ENCODE results near the gene GPR32.
"Not testable (repeated sequence)": the region's sequence is repeated elsewhere in the genome, so short reads cannot be mapped to it uniquely, and the experiment has no call there.

Gene GPR32

DNA sequence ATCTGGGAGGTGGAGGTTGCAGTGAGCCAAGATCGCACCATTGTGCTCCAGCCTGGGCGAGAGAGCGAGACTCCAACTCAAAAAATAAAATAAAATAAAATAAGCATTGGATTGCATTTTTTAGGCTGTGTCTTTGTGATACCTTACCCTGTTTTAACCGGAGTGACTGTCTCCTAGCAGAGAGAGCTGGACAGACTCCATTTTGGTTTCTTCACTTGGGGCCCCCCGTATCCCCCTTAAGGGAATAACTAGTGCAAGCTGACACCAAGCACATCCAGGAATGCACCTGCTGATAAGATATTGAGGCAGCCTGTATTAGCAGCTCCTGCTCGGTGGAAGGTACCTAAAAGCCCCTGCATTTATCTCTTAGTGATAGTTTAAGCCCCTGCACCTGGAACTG is 20.8 kb upstream of the GPR32 start:
- DNase-seq (ENCODE audit: low read depth in 2 of 2) = no peak

DNA sequence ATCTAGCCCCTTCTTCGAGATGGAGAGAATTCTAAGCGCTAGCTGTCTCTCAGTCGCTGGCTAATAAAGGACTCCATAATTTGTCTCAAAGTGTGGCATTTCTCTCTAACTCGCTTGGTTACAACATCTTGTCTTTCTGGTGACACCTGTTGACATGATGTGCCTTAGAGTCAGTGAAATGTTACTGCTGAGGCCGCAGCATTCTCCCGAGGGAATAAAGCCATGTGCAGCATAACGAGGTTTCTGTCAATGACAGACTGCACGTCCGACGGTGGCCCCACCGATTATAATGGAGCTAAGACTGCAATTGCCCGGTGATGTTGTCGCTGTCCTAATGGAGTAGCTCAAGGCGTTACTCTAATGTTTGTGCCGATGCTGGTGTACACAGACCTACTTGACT is 20.3 kb upstream of the GPR32 start:
- no peak for DNase-seq (ENCODE audit: low read depth in 2 of 2)

DNA sequence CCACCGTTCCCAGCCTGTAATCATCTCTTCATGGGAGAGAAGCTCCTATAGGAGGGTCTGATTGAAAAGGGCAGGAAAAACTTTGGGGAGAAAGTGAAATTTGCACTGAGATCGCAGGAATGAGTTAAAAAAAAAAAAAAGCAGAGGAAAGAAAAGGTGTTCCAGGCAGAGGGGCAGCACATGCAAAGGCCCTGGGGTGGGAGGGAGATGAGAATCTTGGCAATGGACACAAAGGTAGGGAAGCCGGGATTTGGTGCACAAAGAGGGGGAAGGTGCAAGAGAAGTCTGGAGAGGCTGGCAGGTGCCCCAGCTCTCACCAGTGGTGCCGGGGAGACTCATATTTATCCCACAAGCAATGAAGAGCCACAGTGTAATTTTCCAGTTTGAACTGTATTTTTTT is 16.4 kb upstream of the GPR32 start:
- DNase-seq (ENCODE audit: low read depth in 2 of 2) = no peak

DNA sequence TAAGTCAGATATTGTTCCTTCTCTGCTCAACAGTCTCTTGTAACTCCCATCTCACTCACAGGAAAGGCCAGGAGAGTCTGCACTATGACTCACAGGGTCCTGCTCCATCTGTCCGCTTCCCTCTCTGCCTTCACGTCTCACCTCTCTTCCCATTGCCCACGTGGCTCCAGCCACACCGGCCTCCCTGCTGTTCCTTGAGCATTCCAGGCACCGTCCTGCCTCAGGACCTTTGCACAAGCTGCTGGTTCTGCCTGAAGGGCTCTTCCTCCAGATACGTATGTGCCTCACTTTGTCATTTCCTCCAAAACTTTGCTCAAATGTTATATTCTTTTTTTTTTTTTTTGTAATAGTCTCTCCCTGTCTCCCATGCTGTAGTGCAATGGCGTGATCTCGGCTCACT is 14.0 kb upstream of the GPR32 start:
- DNase-seq (ENCODE audit: low read depth in 2 of 2) = not testable (repeated sequence)

DNA sequence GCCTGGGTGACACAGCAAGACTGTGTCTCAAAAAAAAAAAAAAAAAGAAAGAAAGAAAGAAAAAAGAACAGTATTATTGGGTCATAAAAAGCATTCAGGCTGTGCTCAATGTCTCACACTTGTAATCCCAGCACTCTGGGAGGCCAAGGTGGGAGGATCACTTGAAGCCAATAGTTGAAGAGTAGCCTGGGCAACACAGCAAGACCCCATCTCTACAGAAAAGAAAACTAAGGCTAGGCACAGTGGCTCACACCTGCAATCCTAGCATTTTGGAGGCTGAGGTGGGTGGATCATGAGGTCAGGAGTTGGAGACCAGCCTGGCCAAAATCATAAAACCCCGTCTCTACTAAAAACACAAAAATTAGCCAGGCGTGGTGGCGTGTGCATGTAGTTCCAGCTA is 12.6 kb upstream of the GPR32 start:
- not testable (repeated sequence) for DNase-seq (ENCODE audit: low read depth in 2 of 2)

DNA sequence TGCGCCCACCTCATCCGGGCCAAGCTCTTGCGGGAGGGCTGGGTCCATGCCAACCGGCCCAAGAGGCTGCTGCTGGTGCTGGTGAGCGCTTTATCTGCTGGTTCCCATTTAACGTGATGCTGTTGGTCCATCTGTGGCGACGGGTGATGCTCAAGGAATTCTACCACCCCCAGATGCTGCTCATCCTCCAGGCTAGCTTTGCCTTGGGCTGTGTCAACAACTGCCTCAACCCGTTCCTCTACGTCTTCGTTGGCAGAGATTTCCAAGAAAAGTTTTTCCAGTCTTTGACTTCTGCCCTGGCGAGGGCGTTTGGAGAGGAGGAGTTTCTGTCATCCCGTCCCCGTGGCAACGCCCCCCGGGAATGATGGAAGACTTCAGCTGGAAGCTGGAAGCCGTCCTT is 11.2 kb upstream of the GPR32 start:
- DNase-seq (ENCODE audit: low read depth in 2 of 2) = not testable (repeated sequence)

DNA sequence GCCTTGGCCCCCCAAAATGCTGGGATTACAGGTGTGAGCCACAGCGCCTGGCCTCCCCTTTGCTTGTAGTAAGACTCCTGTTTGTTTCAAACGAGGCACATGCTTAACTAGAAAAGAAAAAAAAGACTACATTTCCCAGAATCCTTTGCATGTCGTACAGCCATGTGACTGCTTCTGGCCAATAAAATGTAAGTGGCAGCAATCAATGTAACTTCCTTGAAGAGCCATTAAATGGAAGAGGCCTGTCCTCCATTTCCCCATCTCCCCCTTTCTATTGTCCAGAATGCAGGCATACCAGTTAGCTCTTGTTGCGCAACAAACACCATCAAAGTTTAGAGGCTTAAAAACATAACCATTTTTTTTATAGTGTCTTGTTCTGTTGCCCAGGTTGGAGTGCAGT is 10.4 kb upstream of the GPR32 start:
- no peak for DNase-seq (ENCODE audit: low read depth in 2 of 2)

DNA sequence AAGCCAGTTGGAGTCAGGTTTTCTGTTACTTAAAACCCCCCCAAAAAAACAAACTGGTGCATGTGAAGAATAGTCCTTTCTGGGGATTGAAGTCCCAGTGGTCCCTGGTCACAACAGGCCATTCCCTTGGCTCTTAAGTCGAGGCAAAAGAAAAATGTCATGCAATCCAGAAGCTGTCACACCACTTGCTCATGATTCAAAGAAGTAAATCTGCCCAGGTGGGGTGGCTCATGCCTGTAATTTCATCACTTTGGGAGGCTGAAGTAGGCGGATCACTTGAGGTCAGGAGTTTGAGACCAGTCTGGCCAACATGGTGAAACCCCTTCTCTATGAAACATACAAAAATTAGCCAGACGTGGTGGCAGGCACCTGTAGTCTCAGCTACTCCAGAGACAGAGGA is 8.8 kb upstream of the GPR32 start:
- DNase-seq (ENCODE audit: low read depth in 2 of 2) = not testable (repeated sequence)

DNA sequence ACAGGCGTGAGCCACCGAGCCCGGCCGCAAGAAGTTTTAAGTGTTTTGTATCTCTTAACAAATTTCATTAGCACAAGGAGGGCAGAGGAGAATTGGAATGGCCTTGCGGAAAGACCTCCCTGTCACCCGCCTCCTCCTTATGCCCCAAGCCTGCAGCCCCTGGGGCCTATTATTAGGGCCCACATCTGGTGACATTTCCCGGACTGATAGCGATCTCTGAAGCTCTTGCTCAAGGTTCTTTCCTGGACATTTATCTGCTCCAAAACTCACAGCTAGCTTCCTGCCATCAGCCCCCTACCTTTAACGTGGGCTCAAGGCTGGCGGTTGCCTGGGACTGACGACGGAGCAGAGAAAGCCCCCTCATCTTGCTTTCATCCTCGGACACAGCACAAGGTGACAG is 6.7 kb upstream of the GPR32 start:
- not testable (repeated sequence) for DNase-seq (ENCODE audit: low read depth in 2 of 2)

DNA sequence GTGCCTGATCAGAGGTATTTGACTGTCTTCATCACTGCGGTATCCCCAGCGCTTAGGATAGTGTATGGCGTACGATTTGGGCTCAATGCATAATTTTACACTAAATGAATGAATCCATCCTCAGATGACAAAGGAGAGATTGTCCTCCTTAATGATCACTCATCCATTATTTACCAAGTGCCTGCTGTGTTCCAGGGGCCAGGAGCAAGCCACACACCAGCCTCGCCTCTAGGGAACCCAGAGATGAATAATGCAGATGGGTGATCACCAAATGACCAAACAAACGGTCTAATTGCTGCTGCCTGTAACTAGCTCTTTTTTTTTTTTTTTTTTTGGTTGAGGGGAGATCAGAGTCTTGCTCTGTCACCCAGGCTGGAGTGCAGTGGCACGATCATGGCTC is 5.9 kb upstream of the GPR32 start:
- no peak for DNase-seq (ENCODE audit: low read depth in 2 of 2)

DNA sequence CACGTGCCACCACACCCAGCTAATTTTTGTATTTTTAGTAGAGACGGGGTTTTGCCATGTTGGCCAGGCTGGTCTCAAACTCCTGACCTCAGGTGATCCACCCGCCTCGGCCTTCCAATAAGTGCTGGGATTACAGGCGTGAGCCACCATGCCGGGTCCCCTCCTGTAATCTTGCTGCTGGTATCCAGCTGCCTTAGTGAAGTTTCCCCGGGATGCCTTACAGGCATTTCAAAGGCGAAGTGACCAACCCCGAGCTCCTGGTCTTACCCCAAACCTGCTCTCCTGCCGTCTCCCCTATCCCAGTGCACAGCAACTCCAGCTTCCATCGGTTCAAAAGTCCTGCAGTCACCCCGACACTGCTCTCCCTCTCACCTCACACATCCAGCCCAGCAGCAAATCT is 3.5 kb upstream of the GPR32 start:
- not testable (repeated sequence) for DNase-seq (ENCODE audit: low read depth in 2 of 2)

DNA sequence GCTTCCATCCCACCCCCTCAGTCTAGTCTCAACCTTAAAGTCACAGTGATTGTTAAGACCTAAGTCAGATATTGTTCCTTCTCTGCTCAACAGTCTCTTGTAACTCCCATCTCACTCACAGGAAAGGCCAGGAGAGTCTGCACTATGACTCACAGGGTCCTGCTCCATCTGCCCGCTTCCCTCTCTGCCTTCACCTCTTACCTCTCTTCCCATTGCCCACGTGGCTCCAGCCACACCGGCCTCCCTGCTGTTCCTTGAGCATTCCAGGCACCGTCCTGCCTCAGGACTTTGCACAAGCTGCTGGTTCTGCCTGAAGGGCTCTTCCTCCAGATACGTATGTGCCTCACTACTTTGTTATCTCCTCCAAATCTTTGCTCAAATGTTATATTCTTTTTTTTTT is 3.0 kb upstream of the GPR32 start:
- not testable (repeated sequence) for DNase-seq (ENCODE audit: low read depth in 2 of 2)

DNA sequence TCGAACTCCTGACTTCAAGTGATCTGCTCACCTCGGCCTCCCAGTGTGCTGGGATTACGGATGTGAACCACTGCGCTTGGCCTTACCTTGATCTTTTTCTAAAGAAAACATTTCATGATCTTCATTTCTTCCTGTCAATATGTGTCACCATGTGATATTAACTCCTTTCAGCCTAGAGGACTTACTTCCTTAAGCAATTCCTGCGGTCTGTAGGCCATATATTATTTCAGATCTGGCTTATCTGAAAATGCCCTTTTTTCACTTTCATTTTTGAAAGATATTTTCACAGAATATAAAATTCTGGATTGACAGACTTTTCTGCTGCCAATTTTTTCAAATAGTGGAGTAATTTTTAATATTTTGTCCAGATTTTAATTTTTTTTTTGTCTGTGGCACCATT is 2.0 kb upstream of the GPR32 start:
- DNase-seq (ENCODE audit: low read depth in 2 of 2) = no peak

DNA sequence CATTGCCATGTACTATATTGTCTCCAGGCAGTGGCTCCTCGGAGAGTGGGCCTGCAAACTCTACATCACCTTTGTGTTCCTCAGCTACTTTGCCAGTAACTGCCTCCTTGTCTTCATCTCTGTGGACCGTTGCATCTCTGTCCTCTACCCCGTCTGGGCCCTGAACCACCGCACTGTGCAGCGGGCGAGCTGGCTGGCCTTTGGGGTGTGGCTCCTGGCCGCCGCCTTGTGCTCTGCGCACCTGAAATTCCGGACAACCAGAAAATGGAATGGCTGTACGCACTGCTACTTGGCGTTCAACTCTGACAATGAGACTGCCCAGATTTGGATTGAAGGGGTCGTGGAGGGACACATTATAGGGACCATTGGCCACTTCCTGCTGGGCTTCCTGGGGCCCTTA is 624 bp downstream of the GPR32 start:
- no peak for DNase-seq (ENCODE audit: low read depth in 2 of 2)

DNA sequence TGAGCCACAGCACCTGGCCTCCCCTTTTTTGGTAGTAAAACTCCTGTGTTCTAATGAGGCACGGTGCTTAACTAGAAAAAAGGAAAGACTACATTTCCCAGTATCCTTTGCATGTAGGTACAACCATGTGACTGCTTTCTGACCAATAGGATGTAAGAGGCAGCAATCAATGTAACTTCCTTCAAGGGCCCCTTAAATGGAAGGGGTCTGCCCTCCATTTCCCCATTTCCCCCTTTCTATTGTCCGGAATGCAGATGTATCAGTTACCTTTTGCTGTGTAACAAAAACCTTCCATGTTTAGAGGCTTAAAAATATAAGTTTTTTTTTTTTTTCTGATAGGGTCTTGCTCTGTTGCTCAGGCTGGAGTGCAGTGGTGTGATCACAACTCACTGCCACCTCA is 2.2 kb downstream of the GPR32 start:
- no peak for DNase-seq (ENCODE audit: low read depth in 2 of 2)

DNA sequence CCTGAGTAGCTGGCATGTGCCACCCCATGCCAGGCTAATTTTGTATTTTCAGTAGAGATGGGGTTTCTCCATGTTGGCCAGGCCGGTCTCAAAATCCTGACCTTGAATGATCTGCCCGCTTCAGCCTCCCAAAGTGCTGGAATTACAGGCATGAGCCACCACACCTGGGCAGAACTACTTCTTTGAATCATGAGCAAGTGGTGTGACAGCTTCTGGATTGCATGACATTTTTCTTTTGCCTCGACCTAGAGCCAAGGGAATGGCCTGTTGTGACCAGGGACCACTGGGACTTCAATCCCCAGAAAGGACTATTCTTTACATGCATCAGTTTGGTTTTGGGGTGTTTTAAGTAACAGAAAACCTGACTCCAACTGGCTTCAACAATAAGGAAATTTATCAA is 2.6 kb downstream of the GPR32 start:
- DNase-seq (ENCODE audit: low read depth in 2 of 2) = not testable (repeated sequence)

DNA sequence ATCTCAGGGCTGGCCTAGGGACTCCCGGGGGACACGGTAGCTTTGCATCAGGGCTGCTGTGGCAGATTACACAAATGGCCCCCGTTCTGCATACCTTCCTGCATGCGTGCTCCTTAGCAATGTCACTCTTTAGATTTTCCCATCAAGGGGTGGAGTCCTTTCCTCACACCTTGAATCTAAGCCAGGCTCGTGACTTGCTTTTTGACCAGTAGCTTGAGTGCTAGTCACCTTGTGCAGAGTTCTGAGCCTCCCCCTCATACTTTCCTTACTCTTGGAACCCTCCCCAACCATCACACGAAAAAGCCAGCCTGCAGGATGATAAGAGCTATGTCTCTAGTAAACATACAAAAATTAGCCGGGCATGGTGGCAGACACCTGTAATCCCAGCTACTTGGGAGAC is 3.2 kb downstream of the GPR32 start:
- not testable (repeated sequence) for DNase-seq (ENCODE audit: low read depth in 2 of 2)

DNA sequence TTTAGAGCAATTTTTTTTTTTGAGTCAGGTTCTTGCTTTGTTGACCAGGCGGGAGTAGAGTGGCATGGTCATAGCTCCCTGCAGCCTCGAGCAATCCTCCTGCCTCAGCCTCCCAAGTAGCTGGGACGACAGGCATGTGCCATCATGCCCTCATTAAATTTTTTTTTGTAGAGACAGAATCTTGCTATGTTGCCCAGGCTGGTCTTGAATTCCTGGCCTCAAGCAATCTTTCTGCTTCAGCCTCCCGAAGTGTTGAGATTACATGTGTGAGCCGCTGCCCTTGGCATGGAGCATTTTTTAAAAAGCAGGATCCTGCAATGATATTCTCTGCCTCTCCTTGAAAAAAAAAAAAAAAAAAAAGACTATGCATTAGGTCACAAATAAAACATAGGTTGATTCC is 5.9 kb downstream of the GPR32 start:
- DNase-seq (ENCODE audit: low read depth in 2 of 2) = no peak

DNA sequence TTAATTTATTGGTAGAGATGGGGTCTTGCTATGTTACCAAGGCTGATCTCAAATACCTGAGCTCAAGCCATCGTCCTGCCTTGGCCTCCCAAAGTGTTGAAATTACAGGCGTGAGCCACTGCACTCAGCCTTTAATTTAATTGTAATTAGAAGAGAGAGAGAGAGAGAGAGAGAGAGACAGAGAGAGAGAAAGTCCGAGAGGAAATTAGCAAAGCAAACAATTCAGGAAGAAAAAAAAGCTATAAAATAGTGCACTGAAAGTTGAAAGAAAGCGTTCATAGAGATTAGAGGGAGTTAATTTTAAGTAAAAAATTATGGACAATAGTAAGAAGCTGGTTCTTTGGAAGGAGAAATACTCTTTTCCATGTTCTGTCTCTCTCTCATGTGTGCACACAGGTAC is 7.0 kb downstream of the GPR32 start:
- no peak for DNase-seq (ENCODE audit: low read depth in 2 of 2)

DNA sequence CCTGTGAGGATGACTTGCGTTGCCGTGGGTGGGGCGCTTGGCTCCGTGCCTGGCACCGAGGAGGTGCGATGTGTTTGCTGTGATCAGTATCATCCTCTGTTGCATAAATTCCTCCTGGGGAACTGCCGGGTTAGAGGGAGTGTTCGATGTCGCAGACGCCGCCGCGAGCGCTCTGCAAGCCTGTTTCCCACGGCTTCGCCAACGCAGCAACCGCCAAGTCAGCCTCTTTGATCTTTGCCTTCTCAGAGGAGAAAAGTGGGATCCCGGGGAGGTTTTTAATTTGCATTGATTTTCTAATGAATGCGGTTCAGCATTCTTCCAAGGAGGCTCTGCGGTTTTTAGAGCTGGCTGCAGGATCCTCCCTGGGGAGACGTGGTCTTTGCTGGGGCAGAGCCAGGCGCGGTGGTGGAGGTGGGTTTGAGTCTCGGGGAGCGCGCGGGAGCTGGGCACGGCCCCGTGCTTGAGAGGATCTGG is 7.6 kb downstream of the GPR32 start:
- no peak for DNase-seq (ENCODE audit: low read depth in 2 of 2)

DNA sequence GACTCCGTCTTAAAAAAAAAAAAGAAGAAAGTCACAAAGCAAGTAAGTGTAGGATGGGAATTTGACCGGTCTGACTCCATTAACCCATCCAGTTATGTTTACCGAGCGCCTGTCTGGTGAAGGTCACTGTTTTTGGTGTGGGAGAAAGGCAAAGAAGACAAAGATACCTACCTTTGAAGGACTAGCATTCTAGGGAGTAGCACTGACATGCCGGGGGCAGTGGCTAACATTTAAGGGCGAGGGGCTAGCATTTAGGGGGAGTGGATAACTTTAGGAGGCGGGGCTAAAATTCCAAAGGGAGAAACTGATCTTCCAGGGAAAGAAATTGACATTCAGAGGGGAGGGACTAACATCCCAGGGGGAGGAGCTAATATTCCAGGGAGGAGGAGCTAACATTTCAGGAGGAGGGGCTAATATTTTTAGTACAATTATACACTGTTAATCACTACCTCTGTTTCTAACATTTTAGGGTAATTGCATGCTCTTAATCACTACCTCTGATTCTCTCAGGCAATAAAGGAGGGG is 8.7 kb downstream of the GPR32 start:
- DNase-seq (ENCODE audit: low read depth in 2 of 2) = no peak

DNA sequence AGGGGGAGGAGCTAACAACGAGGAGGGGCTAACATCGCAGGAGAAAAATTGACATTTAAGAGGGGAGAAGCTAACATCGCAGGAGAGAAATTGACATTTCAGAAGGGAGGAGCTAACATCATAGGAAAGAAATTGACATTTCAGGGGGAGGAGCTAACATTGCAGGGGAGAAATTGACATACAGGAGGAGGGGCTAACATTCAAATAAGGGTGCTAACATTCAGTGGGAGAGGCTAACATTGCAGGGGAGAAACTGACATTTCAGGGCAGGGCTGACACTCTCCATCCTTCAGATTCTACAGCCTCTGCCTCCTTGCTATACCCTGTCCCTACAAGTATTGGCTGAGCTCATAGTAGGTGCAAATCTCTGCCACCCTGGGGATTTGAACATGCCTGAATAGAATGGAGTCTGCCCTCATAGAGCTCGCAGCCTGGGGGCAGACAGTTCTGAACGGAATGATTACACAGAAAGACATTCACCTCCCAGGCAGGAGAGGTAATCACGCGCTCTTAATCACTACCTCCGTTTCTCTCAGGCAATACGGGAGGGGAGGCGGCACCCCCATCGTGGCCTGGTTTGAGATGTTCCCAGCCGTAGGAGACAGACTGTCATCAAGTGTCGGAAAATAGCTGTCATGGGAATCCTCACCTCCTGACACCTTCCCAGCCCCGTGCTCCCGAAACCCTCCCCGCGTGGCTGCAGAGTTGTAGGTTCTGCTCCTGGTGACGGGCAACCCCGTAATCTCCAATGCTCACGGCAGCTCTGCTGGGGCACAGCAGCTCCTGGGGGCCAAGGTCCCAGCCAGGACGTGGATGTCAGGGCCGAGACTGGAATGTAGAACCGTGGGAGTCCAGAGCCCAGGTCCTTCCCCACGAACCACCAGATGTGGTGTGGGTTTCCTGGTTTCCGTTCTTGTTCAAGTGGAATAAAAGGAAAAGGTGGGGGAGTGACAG is 9.5 kb downstream of the GPR32 start:
- no peak for DNase-seq (ENCODE audit: low read depth in 2 of 2)

DNA sequence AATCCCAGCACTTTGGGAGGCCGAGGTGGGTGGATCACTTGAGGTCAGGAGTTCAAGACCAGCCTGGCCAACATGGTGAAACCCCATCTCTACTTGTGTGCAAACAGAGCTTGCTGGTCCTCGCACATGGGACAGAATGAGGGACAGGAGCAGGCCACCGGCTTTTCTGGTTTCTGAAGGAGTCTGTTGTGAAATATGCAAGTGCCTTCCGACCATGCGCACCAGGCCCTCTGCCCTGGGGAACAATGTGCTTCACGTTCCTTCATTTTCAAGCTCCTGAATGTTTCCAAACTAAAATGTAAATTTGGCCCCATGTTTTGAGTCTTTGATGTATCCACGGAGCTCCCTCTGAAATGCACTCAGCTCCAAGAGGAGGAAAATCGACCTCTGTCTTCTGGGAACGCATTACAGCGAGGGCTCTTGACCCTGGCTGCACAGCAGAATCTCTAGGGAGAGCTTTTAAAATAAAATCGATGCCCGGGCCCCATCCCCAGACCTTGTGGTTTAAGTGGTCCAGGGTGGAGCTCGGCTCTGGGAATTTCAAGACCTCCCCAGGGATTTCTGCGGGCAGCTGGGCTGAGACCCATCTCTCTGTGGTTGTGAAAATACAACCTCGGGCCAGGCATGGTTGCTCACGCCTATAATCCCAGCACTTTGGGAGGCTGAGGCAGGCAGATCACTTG is 10.6 kb downstream of the GPR32 start:
- DNase-seq (ENCODE audit: low read depth in 2 of 2) = no peak

Data from fibroblast of skin of left quadriceps (primary cell).